A673 (cell line): ENCODE data around the gene ZNF365.

Experiments used
- CTCF ChIP-seq: fragments of 300-800, 200-600 bp; sonication (generic); conservative IDR thresholded peaks from 2 replicates; pipeline ENCODE4 v1.5.1; 2017; ENCODE audit warnings: low read depth, mild to moderate bottlenecking, antibody characterized with exemption, low read length, moderate library complexity, mixed read lengths
- EZH2 ChIP-seq: fragments of 200-600 bp; sonication (generic); IDR thresholded peaks from 2 replicates; pipeline ENCODE4 v1.6.1; 2017; ENCODE audit warnings: borderline replicate concordance, low read depth, mild to moderate bottlenecking, mixed read lengths, antibody characterized with exemption, low read length; ENCODE audit not compliant: poor library complexity, severe bottlenecking

- no peak for TF ChIP-seq EZH2
- no peak for TF ChIP-seq CTCF
Measured at GRCh38 chr10:62395892-62396291, 21.7 kb downstream of the ZNF365 start.
